ENCODE results near the gene FOSL1.

Gene FOSL1

DNA sequence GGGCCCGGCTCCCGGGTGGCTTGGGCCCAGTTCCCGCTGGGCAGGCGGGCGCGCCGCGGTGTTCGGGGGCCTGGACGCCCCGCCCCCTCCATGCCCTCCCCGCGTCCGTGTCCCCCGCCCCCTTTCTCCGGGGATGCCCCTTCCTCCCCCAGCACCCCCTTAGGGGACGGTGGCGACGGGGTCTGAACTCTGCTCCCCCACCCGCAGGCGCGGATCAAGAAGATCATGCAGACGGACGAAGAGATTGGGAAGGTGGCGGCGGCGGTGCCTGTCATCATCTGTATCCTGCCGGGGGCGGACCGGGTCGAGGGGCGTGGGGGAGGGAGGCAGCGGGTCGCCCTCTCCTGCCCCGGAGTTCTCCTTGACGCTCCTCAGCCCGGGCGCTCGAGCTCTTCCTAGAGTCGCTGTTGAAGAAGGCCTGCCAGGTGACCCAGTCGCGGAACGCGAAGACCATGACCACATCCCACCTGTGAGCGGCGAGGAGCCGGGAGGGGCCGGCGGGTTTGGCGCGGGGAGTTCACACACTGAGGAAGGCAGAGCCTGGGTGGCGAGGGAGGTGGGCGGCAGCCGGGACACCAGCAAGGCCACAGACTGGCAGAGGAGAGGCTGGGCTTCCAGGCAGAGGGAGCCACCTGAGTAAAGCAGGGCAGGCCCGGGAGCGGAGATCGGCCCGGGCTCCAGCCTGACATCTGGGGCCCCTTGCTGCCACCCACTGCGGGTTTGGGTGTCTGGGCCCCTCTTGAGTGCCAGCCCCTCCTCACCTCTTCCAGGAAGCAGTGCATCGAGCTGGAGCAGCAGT lies 19.6 kb upstream of the FOSL1 start:
- no peak for DNase-seq (ENCODE audit: low read depth in 2 of 3, low spot score in 2 of 3)

- peak; percentile 98 to 99 (median 99) for DNase-seq (ENCODE audit: low read depth in 2 of 3, low spot score in 2 of 3)
Measured at GRCh38 chr11:65919141-65919572, 19.0 kb upstream of the FOSL1 start, which contains the start of gene DRAP1. Gene DRAP1 (plus strand): TSS chr11:65919426. CDS start chr11:65919502, 76 bp downstream.

GRCh38 chr11:65918211-65919140 lies 18.3 kb upstream of the FOSL1 start, which contains the start of gene C11orf68:
Gene C11orf68 (minus strand): TSS chr11:65919062. CDS start chr11:65919031, 31 bp downstream.
- DNase-seq (ENCODE audit: low read depth in 2 of 3, low spot score in 2 of 3): peak in 1 of 3 experiments; percentile 19

GRCh38 chr11:65917434-65918210 lies 17.4 kb upstream of the FOSL1 start:
- DNase-seq (ENCODE audit: low read depth in 2 of 3, low spot score in 2 of 3): no peak

DNA sequence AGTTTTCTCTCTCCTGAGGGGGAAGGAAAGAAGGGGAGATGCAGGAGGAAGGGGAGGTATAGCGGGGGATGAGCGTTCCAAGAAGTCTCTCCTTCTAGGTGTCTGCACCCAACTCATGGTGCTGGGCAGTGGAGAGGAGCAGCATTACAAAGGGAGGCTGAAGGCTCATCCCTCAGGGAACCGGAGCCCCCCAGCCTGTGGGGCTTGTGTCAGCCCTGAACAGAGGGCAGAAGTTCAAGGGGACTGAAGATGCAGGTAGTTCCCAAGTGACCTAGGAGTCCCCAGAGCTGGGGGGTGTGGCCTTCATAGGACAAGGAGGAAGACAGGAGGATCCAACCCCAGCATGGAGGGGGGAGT lies 16.9 kb upstream of the FOSL1 start:
- DNase-seq (ENCODE audit: low read depth in 2 of 3, low spot score in 2 of 3): no peak

DNA sequence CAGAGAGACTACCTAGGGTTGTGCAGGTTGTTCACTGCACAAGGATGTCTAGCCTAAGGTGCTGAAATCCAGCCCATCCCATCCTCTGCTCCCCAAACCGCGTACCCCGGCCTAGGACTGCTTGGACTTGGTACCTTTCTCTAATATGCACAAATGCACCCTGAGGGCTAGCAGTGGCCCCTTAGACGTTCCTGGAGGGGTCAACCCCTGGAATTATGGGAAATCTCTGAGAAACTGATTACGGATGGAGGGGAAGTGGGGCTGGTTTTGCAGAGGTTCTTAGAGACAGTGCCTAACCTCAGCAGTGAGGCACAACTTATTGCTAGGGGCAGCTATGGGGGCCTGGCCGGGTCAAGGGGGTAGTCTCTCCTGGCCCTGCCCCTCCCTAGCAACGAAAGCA lies 16.2 kb upstream of the FOSL1 start:
- DNase-seq (ENCODE audit: low read depth in 2 of 3, low spot score in 2 of 3): no peak

DNA sequence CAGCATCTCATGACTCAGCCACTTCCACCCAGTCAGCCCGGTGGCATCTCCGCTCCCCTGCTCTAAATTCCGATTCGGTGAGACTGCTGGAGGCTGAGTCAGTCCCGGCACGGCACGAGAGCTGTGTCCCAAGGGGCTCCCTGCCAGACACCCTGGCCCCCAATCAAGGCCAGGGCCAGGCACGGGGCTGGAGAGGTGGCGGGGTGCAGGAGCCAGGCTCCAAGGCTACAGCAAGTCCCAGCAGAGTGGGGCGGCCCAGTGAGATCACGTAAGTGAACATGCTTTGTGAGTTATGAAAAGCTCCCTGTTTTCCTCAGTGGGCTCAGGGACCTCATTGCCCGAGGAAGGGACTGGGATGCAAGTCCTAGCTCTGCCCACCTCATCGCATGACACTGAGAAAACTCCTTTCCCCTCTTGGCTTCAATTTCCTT lies 15.6 kb upstream of the FOSL1 start:
- DNase-seq (ENCODE audit: low read depth in 2 of 3, low spot score in 2 of 3): no peak

DNA sequence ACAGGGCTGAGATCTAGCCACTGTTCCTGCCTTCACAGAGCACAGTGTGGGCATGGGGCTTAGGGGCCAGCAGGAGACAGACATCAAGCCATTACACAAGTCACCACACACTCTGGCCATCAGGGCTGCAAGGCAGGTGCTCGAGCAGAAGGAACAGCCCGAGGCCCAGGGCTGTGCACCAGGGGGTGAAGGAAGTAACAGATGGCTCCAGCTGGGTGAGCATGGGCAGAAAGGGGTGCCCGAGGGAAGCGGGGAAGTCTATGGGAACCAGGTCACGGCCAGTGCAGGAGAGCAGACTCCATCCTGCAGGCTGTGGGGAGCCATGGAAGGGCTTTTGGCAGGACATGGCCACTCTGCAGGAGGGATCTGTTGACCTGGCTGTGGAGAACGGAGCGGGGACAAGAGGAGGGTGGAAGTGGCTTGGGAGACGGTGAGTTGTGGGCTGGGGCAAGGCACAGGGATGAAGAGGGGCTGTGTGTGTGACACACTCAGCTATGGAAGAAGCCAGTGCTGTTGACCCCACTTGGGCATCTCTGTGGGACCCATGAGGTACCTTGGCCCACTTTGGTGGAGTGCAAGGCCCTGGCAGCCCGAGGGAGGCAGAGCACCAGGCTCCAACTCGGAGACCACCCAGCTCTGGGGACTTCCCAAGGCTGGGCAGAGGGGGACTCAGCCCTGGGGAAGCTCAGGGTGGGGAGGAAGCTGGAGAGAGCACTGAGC lies 15.1 kb upstream of the FOSL1 start:
- DNase-seq (ENCODE audit: low read depth in 2 of 3, low spot score in 2 of 3): no peak

DNA sequence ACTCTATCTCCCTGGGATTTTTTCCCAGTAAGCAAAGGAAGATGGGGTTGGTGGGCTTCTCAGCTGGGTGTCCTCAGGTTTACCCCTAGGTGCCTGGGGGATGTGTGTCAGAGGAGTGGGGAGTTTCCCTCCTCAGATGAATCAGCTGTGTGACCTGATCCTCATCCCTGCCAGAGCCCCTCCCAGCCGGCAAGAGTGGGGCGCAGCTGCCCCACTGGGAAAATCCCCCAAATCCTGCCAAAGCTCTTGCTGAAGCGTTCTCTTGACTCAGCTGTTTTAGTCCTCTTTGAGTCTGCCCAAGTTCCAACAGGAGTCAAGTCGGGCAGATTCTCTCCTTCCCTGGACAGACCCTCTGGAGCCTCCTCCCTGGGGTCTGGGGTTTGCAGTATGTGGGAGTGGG lies 12.7 kb upstream of the FOSL1 start:
- DNase-seq (ENCODE audit: low read depth in 2 of 3, low spot score in 2 of 3): no peak

GRCh38 chr11:65911682-65912568 lies 11.7 kb upstream of the FOSL1 start:
- no peak for DNase-seq (ENCODE audit: low read depth in 2 of 3, low spot score in 2 of 3)

- no peak for DNase-seq (ENCODE audit: low read depth in 2 of 3, low spot score in 2 of 3)
Measured at GRCh38 chr11:65907878-65908277, 7.7 kb upstream of the FOSL1 start.

DNA sequence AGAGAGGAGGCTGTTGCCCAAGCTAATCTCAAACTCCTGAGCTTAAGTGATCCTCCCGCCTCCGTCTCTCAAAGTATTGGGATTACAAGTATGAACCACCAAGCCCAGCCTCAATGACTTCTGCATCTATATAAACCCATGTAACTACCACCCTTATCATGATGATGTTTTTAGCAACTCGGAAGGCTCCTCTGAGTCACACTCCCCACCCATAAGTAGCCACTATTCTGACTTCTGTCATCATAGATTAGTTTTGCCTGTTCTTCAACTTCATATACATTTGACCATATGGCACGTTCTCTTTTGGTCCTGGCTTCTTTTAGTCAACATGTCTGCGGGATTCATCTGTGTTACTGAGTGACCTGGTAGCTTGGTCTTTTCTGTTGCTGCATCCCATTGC lies 6.4 kb upstream of the FOSL1 start:
- no peak for DNase-seq (ENCODE audit: low read depth in 2 of 3, low spot score in 2 of 3)

DNA sequence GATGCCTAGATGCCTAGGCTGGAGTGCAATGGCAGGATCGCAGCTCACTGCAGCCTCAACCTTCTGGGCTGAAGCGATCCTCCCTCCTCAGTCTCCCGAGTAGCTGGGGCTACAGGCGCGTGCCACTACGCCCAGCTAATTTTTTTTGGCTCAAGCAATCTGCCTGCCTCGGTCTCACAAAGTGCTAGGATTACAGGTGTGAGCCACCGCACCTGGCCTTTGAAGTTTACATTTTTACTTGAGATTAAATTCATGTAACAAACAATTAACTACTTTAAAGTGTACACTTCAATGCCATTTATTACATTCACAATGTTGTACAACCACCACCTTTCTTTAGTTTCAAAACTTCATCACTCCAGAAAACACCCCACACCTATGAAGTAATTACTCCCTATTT lies 3.5 kb upstream of the FOSL1 start:
- no peak for DNase-seq (ENCODE audit: low read depth in 2 of 3, low spot score in 2 of 3)

- no peak for DNase-seq (ENCODE audit: low read depth in 2 of 3, low spot score in 2 of 3)
Measured at GRCh38 chr11:65903068-65903481, 2.9 kb upstream of the FOSL1 start.

DNA sequence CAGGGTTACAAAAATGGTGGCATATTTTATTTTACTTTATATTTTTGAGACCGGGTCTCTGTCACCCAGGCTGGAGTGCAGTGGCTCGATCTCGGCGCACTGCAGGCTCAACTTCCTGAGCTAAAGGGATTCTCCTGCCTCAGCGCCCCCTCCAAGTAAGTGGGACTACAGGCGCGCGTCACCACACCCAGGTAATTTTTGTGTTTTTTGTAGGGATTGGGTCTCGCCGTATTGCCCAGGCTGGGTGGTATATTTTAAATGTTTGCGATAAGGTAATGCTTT lies 652 bp upstream of the FOSL1 start:
- no peak for DNase-seq (ENCODE audit: low read depth in 2 of 3, low spot score in 2 of 3)

GRCh38 chr11:65899356-65900124 lies 648 bp downstream of the FOSL1 start:
- peak in 2 of 3 experiments; percentile 64 to 65 for DNase-seq (ENCODE audit: low read depth in 2 of 3, low spot score in 2 of 3)

- DNase-seq (ENCODE audit: low read depth in 2 of 3, low spot score in 2 of 3): no peak
Measured at GRCh38 chr11:65898656-65899355, 1.4 kb downstream of the FOSL1 start.

DNA sequence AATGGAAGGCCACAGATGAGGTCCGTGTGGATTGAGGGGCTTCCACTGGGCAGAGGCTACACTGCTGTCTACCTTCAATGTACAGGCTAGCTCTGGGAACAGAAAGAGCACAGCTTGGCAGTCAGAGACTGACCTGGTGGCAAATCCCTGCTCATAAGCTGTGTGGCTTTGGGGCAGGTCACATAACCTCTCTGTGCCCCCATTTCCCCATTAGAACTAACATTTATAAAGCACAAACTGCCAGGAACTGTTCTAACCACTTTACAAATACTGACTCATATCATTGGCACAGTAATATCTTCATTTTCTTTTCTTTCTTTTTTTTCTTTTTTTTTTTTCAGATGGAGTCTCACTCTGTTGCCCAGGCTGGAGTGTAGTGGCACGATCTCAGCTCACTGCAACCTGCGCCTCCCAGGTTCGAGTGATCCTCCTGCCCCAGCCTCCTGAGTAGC lies 3.1 kb downstream of the FOSL1 start:
- no peak for DNase-seq (ENCODE audit: low read depth in 2 of 3, low spot score in 2 of 3)
